ENCODE data around the gene MSH5. TPM values are rescaled to one million over a fixed set of nuclear protein-coding genes. Genes with fewer than 3 reads are reported as not detected.
A peak's percentile ranks its signal among the peaks of the same experiment; 100 is the strongest.

The MSH5 gene
- polyA plus RNA-seq, 3 donors, result 0.58 to 31.2 (median 1.9) TPM

DNA sequence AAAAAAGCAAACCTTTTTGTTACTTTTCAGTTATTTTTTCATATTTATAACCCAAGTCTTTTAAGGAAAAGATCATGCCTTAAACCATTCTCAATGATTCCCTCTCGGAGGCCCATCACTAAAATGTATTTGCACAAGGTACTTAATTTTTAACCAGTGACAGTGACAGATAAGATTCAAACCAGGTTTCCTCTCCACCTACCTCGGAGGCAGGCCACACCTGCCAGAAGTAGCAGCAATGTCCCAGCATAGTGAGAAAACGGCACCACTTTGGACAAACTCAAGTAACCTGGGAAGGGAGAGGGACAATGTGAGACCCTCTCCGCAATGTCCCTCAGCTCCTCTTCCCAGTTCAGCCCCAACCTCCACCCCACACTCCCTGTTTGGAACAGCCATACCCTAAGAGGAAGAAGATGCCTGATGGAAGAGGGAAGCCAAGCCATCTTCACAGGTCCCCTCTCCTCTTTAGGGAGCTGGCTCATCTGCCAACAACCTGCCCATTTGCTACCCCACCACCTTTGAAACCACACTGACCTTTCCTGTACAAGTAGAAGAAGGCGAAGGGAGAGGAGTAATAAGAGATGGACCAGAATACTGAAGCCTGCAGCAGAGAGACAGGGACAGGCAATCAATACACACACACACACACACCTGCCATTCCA is 38.9 kb upstream of the MSH5 start:
- H3K4me3 Mint-ChIP-seq, result no peak overlapping the region
- peak overlapping the region in 1 of 2 donors; percentile 96 for H3K27ac ChIP-seq (ENCODE audit: low read depth in 1 of 2, low read length in 2 of 2)
- no peaks in the 10 kb centered on the region for H3K9me3 Mint-ChIP-seq
- peaks cover 20 to 26% of the 10 kb centered on the region in 2 donors for H3K4me1 ChIP-seq (ENCODE audit: control insufficient read depth in 1 of 2, insufficient read depth in 2 of 2, low read length in 2 of 2)
- H4K20me1 ChIP-seq (ENCODE audit: insufficient read depth, low read length), result peaks cover 34% of the 10 kb centered on the region
- TF ChIP-seq, protein P1, sequence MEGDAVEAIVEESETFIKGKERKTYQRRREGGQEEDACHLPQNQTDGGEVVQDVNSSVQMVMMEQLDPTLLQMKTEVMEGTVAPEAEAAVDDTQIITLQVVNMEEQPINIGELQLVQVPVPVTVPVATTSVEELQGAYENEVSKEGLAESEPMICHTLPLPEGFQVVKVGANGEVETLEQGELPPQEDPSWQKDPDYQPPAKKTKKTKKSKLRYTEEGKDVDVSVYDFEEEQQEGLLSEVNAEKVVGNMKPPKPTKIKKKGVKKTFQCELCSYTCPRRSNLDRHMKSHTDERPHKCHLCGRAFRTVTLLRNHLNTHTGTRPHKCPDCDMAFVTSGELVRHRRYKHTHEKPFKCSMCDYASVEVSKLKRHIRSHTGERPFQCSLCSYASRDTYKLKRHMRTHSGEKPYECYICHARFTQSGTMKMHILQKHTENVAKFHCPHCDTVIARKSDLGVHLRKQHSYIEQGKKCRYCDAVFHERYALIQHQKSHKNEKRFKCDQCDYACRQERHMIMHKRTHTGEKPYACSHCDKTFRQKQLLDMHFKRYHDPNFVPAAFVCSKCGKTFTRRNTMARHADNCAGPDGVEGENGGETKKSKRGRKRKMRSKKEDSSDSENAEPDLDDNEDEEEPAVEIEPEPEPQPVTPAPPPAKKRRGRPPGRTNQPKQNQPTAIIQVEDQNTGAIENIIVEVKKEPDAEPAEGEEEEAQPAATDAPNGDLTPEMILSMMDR (IDR thresholded peaks at IDR 0.05), result no peak
- H3K4me2 ChIP-seq (replicated peaks; ENCODE audit: extremely low read depth, low read length, poor library complexity, severe bottlenecking), result peak overlapping the region; percentile 85
- H3K27me3 Mint-ChIP-seq (ENCODE audit: low read depth in 3 of 3), result peaks cover 0 to 1% (median 0%) of the 10 kb centered on the region in 3 donors
- peak overlapping the region in 1 of 3 experiments; percentile 97 for H3K4me3 ChIP-seq (replicated peaks in 1 of 3; ENCODE audit: low read depth in 2 of 3, low read length in 3 of 3)
- no peaks in the 10 kb centered on the region for H3K9me3 ChIP-seq (replicated peaks in 1 of 2; ENCODE audit: control insufficient read depth in 1 of 2, insufficient read depth in 1 of 2, low read length in 2 of 2)
- no peak overlapping the region for H2AFZ ChIP-seq (ENCODE audit: insufficient read depth, low read depth, low read length, poor library complexity, severe bottlenecking)
- H3K9ac ChIP-seq (ENCODE audit: insufficient read depth, low read length, poor library complexity, severe bottlenecking), result no peak overlapping the region
- no CpG with 5 or more reads among the region's 5 CpGs for WGBS (ENCODE audit: insufficient coverage)
- H3K36me3 ChIP-seq (replicated peaks in 1 of 2; ENCODE audit: control insufficient read depth in 1 of 2, insufficient read depth in 2 of 2, low read length in 2 of 2), result peaks cover 28 to 54% of the 10 kb centered on the region in 2 donors
- H3K79me2 ChIP-seq (ENCODE audit: insufficient read depth, low read length), result peaks cover 53% of the 10 kb centered on the region
- DNase-seq, result no peak
- H3K4me1 Mint-ChIP-seq, result peaks cover 29% of the 10 kb centered on the region
- intact Hi-C loops (cut with micrococcal nuclease), result loop anchor here in 1 of 2 donors (5.0 kb wide), 1 partner anchor 34 kb away; the partner anchor contains the start of genes CSNK2B and LY6G5B
- peaks cover 33 to 53% of the 10 kb centered on the region in 2 donors for H3K36me3 Mint-ChIP-seq
- no peaks in the 10 kb centered on the region for H3K27me3 ChIP-seq (ENCODE audit: control insufficient read depth in 2 of 2, insufficient read depth in 2 of 2, low read length in 2 of 2)
- H3K27ac Mint-ChIP-seq, result peak overlapping the region in 5 of 7 donors; percentile 1 to 58 (median 38)

DNA sequence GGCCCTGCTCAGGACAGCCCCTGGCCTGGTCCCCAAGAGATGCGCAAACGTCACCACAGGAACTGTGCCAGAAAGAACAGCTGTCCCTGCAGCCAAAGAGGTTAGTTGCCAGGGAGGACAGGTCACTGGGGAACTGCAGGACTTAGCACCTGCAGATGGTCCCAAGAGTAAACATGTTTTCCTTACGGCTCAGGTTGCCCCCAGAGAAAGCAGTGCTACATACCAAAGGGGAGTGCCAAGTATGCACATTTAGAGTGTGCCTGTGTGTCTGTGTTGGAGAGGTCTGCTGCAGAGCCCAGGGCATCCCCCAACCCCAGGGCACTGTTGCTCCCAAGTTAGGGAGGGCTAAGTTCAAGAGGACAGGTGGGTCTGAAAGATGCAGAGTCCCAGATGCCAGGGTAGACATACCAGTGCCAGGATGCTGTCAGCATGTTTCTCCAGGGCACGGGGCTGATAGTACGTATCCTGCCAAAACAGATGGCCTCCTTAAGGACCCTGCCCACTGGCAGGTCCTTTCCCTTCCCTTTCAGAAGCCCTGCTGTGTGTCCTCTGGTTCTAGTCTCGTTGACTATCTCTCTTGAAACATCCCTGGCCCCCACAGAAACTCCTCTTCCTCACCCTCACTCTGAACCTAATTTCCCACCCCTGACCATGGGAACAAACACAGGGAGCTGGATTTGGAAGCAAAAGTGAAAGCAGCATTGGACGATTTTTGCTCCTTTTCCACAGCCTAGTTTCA is 38.0 kb upstream of the MSH5 start:
- TF ChIP-seq, protein P1 (IDR thresholded peaks at IDR 0.05), result no peak
- H3K27ac ChIP-seq (ENCODE audit: low read depth in 1 of 2, low read length in 2 of 2), result peak overlapping the region in 1 of 2 donors; percentile 96
- Mint-ChIP-seq H3K27me3 (ENCODE audit: low read depth in 3 of 3) (peaks cover 0 to 1% (median 0%) of the 10 kb centered on the region in 3 donors), H3K4me1 (peaks cover 29% of the 10 kb centered on the region), H3K4me3 (peak overlapping the region; percentile 98 to 100), H3K9me3 (no peaks in the 10 kb centered on the region), H3K27ac (peak overlapping the region; percentile 99 to 100 (median 99)), H3K36me3 (peaks cover 27 to 43% of the 10 kb centered on the region in 2 donors)
- intact Hi-C loops (cut with micrococcal nuclease), result loop anchor here in 1 of 2 donors (2.0 to 5.0 kb wide), 2 partner anchors 25 to 35 kb away; partner anchors contain the start of genes CSNK2B and LY6G5B
- H3K79me2 ChIP-seq (ENCODE audit: insufficient read depth, low read length), result peaks cover 53% of the 10 kb centered on the region
- peak overlapping the region; percentile 92 to 98 (median 97) for H3K4me3 ChIP-seq (replicated peaks in 1 of 3; ENCODE audit: low read depth in 2 of 3, low read length in 3 of 3)
- H3K4me1 ChIP-seq (ENCODE audit: control insufficient read depth in 1 of 2, insufficient read depth in 2 of 2, low read length in 2 of 2), result peaks cover 20 to 26% of the 10 kb centered on the region in 2 donors
- WGBS (ENCODE audit: insufficient coverage), result 50% methylated on average over 6 of the region's 7 CpGs
- peak overlapping the region; percentile 85 for H3K4me2 ChIP-seq (replicated peaks; ENCODE audit: extremely low read depth, low read length, poor library complexity, severe bottlenecking)
- no peak for DNase-seq
- no peaks in the 10 kb centered on the region for H3K27me3 ChIP-seq (ENCODE audit: control insufficient read depth in 2 of 2, insufficient read depth in 2 of 2, low read length in 2 of 2)
- peaks cover 20 to 44% of the 10 kb centered on the region in 2 donors for H3K36me3 ChIP-seq (replicated peaks in 1 of 2; ENCODE audit: control insufficient read depth in 1 of 2, insufficient read depth in 2 of 2, low read length in 2 of 2)
- H4K20me1 ChIP-seq (ENCODE audit: insufficient read depth, low read length), result peaks cover 34% of the 10 kb centered on the region
- no peaks in the 10 kb centered on the region for H3K9me3 ChIP-seq (replicated peaks in 1 of 2; ENCODE audit: control insufficient read depth in 1 of 2, insufficient read depth in 1 of 2, low read length in 2 of 2)
- H3K9ac ChIP-seq (ENCODE audit: insufficient read depth, low read length, poor library complexity, severe bottlenecking), result peak overlapping the region; percentile 82
- H2AFZ ChIP-seq (ENCODE audit: insufficient read depth, low read depth, low read length, poor library complexity, severe bottlenecking), result peak overlapping the region; percentile 76
